ENCODE data around the gene OR2T11.
"Not testable (repeated sequence)": the region's sequence is repeated elsewhere in the genome, so short reads cannot be mapped to it uniquely, and the experiment has no call there.

GRCh38 chr1:248640906-248641305 is 6.0 kb upstream of the OR2T11 start:
- TF ChIP-seq CTCF (conservative IDR thresholded peaks at IDR 0.05 in 1 of 2, IDR thresholded peaks at IDR 0.05 in 1 of 2; ENCODE audit: low read depth in 1 of 2, low read length in 2 of 2); EZH2 (IDR thresholded peaks at IDR 0.05; ENCODE audit: low read length, missing control alignments): not testable (repeated sequence)

Measured in fibroblast of lung (primary cell).